Endodermal cell (in vitro differentiated cells): Measurements from ENCODE around the gene HACD4. TPM values are rescaled to one million over a fixed set of nuclear protein-coding genes. Genes with fewer than 3 reads are reported as not detected.

Experiments
- DNase-seq: peaks from one replicate; pipeline ENCODE4 v3.0.0-alpha.2; 2017
- H3K27ac ChIP-seq: 2 replicates; pipeline ENCODE4 v1.5.1; 2013; ENCODE audit warnings: mild to moderate bottlenecking, low read depth, low read length, moderate library complexity
- H3K27me3 ChIP-seq: 2 replicates; pipeline ENCODE4 v1.6.1; 2013; ENCODE audit warnings: mild to moderate bottlenecking, low read length, moderate library complexity; ENCODE audit not compliant: insufficient read depth, control insufficient read depth, poor library complexity, severe bottlenecking
- H3K36me3 ChIP-seq: 2 replicates; pipeline ENCODE4 v1.7.0; 2013; ENCODE audit warnings: mild to moderate bottlenecking, low read length, moderate library complexity; ENCODE audit not compliant: control insufficient read depth, insufficient read depth
- H3K4me1 ChIP-seq: one replicate; pipeline ENCODE4 v1.7.0; 2013; ENCODE audit warnings: low read length; ENCODE audit not compliant: control insufficient read depth, insufficient read depth
- H3K4me3 ChIP-seq: 2 replicates; pipeline ENCODE4 v1.5.1; 2013; ENCODE audit warnings: mild to moderate bottlenecking, low read length, moderate library complexity
- H3K9ac ChIP-seq: 2 replicates; pipeline ENCODE4 v1.6.1; 2013; ENCODE audit warnings: mild to moderate bottlenecking, low read length, moderate library complexity; ENCODE audit not compliant: poor library complexity, severe bottlenecking; ENCODE audit errors: extremely low read depth
- H3K9me3 ChIP-seq: 2 replicates; pipeline ENCODE4 v1.6.1; 2013; ENCODE audit warnings: mild to moderate bottlenecking, low read length, moderate library complexity; ENCODE audit not compliant: control insufficient read depth
- H3K27ac Mint-ChIP-seq: 2 replicates; pipeline ENCODE4 v1.8.0; 2020; ENCODE audit warnings: mixed read lengths
- H3K27me3 Mint-ChIP-seq: 2 replicates; pipeline ENCODE4 v1.8.0; 2021; ENCODE audit warnings: mild to moderate bottlenecking, mixed read lengths; ENCODE audit not compliant: insufficient read depth
- H3K36me3 Mint-ChIP-seq: 2 replicates; pipeline ENCODE4 v1.8.0; 2020; ENCODE audit warnings: low read depth, mixed read lengths
- H3K4me1 Mint-ChIP-seq: 2 replicates; pipeline ENCODE4 v1.8.0; 2020; ENCODE audit warnings: mixed read lengths
- H3K4me3 Mint-ChIP-seq: 2 replicates; pipeline ENCODE4 v1.8.0; 2020; ENCODE audit warnings: mild to moderate bottlenecking, moderate library complexity, mixed read lengths
- H3K9me3 Mint-ChIP-seq: 2 replicates; pipeline ENCODE4 v1.8.0; 2020; ENCODE audit warnings: mild to moderate bottlenecking, mixed read lengths
- WGBS, 2 experiments: methylation state at CpG; one replicate each; pipeline versions ENCODE4 v1.1.5 to v1.1.7; 2013; ENCODE audit warnings: missing lambda C conversion rate in 2 of 2, mixed read lengths in 1 of 2; ENCODE audit not compliant: insufficient coverage in 1 of 2, insufficient read length in 1 of 2; 5-methylcytosine and 5-hydroxymethylcytosine counted together
- total RNA-seq, 2 donors: library from RNA; stranded (reverse); fragmentation: NEBNext Ultra II Directional in 1 of 2; extraction: Animal tissue kit (Norgen Biotek cat#: 25700) in 1 of 2; gene quantifications; 2 replicates in 1 of 2; 3 replicates in 1 of 2; pipeline ENCODE4 v1.2.1, GENCODE V29; 2021
- TF ChIP-seq, protein P1 (sequence below): fragments of 200-600 bp; sonication (generic); conservative IDR thresholded peaks from 2 replicates; pipeline ENCODE4 v1.5.0; 2021; ENCODE audit warnings: antibody characterized with exemption, mild to moderate bottlenecking

The HACD4 gene
- total RNA-seq, 2 donors from 2014 or later = 1.6 to 1.7 TPM

DNA sequence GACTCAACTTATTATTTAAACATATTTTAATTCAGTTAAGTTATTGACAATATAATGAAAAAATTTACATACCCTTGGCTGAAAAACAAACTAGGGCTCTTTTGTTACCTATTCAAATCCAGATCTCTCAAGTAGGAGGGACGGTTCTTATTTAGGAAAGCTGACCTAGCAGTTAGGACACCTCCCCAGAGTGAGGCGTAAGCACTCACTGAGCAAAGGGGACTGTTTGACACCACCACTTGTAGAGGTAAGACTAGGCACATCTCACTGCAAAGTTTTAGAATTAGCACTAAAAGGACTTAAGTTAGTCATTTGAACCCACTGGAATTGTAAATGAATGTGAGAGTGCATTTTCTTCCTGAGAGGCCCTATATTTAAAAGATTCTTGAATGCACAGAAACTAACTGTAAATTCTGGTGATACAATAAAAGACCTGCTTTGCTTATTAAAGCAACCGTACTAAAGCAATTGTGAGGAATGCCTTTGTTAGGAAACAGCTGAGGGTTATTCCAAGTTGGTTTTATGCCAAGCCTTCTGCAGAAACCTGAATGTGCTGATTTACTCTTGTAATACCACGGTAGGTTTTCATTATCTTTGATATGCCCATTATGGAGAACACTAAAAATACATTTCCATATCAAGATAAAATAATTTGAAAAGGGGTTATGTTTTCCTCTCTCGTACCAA, 16.2 kb downstream of the HACD4 start:
- Histone ChIP-seq H3K36me3 (no peaks in the 10 kb centered on the region), H3K27me3 (no peaks in the 10 kb centered on the region), H3K9ac (no peak overlapping the region), H3K27ac (no peak overlapping the region), H3K4me1 (no peaks in the 10 kb centered on the region), H3K9me3 (no peaks in the 10 kb centered on the region), H3K4me3 (no peak overlapping the region)
- Mint-ChIP-seq H3K4me1 (peaks cover 9% of the 10 kb centered on the region), H3K4me3 (no peak overlapping the region), H3K27ac (no peak overlapping the region), H3K36me3 (no peaks in the 10 kb centered on the region), H3K9me3 (no peaks in the 10 kb centered on the region), H3K27me3 (no peaks in the 10 kb centered on the region)
- 87 to 100% methylated on average over 4 to 5 of the region's 5 CpGs for WGBS, 2 experiments
- peak; percentile 53 for DNase-seq
- TF ChIP-seq, protein P1, sequence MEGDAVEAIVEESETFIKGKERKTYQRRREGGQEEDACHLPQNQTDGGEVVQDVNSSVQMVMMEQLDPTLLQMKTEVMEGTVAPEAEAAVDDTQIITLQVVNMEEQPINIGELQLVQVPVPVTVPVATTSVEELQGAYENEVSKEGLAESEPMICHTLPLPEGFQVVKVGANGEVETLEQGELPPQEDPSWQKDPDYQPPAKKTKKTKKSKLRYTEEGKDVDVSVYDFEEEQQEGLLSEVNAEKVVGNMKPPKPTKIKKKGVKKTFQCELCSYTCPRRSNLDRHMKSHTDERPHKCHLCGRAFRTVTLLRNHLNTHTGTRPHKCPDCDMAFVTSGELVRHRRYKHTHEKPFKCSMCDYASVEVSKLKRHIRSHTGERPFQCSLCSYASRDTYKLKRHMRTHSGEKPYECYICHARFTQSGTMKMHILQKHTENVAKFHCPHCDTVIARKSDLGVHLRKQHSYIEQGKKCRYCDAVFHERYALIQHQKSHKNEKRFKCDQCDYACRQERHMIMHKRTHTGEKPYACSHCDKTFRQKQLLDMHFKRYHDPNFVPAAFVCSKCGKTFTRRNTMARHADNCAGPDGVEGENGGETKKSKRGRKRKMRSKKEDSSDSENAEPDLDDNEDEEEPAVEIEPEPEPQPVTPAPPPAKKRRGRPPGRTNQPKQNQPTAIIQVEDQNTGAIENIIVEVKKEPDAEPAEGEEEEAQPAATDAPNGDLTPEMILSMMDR = no peak

GRCh38 chr9:21002040-21002439, 29.4 kb downstream of the HACD4 start:
- H3K27ac Mint-ChIP-seq = no peak overlapping the region
- Histone ChIP-seq H3K4me3 (no peak overlapping the region), H3K27me3 (no peaks in the 10 kb centered on the region), H3K4me1 (no peaks in the 10 kb centered on the region), H3K27ac (no peak overlapping the region), H3K9ac (no peak overlapping the region), H3K36me3 (no peaks in the 10 kb centered on the region), H3K9me3 (peaks cover 8% of the 10 kb centered on the region)
- no peak overlapping the region for H3K4me3 Mint-ChIP-seq
- H3K27me3 Mint-ChIP-seq = no peaks in the 10 kb centered on the region
- TF ChIP-seq, protein P1 = no peak
- WGBS, 2 experiments = 96% methylated on average over 2 of the region's 2 CpGs; no CpG with 5 or more reads in 1 of the 2 experiments
- H3K4me1 Mint-ChIP-seq = no peaks in the 10 kb centered on the region
- DNase-seq = no peak
- H3K9me3 Mint-ChIP-seq = no peaks in the 10 kb centered on the region
- peaks cover 17% of the 10 kb centered on the region for H3K36me3 Mint-ChIP-seq

GRCh38 chr9:21001581-21001980, 29.9 kb downstream of the HACD4 start:
- Mint-ChIP-seq H3K4me1 (no peaks in the 10 kb centered on the region), H3K27me3 (no peaks in the 10 kb centered on the region), H3K36me3 (peaks cover 17% of the 10 kb centered on the region), H3K4me3 (no peak overlapping the region), H3K27ac (no peak overlapping the region), H3K9me3 (no peaks in the 10 kb centered on the region)
- H3K4me3 ChIP-seq = no peak overlapping the region
- H3K36me3 ChIP-seq = no peaks in the 10 kb centered on the region
- no peaks in the 10 kb centered on the region for H3K27me3 ChIP-seq
- no peaks in the 10 kb centered on the region for H3K4me1 ChIP-seq
- DNase-seq = no peak
- H3K27ac ChIP-seq = no peak overlapping the region
- TF ChIP-seq, protein P1 = no peak
- 70% methylated on average over 1 of the region's 1 CpG; no CpG with 5 or more reads in 1 of the 2 experiments for WGBS, 2 experiments
- peaks cover 8% of the 10 kb centered on the region for H3K9me3 ChIP-seq
- no peak overlapping the region for H3K9ac ChIP-seq
